ENCODE measurements around the gene SLC16A8. TPM values are rescaled to one million over a fixed set of nuclear protein-coding genes. Genes with fewer than 3 reads are reported as not detected.

Gene SLC16A8
- total and polyA plus RNA-seq, 9 donors: 0.39 to 0.52 TPM; not detected in 7

GRCh38 chr22:38110863-38111852 lies 27.2 kb upstream of the SLC16A8 start:
- no peaks in the 10 kb centered on the region for H3K4me1 ChIP-seq (ENCODE audit: insufficient read depth)
- H3K27me3 ChIP-seq: no peaks in the 10 kb centered on the region
- TF ChIP-seq EP300 (IDR thresholded peaks at IDR 0.05): no peak
- TF ChIP-seq POLR2A (IDR thresholded peaks at IDR 0.05): no peak
- no peak for TF ChIP-seq CTCF (IDR thresholded peaks at IDR 0.05)
- WGBS, 3 donors: 79 to 81% (median 80%) methylated on average over 30 of the region's 30 CpGs
- H3K4me3 ChIP-seq: no peak overlapping the region
- intact Hi-C loops (cut with DNase I): loop anchor here in 2 of 4 donors (5.0 to 10.0 kb wide), 2 partner anchors 56 to 241 kb away; partner anchors contain the start of gene PICK1 (in 1 of the 2)
- no peaks in the 10 kb centered on the region for H3K9me3 ChIP-seq
- DNase-seq: no peak
- no peak overlapping the region for H3K27ac ChIP-seq
- no peaks in the 10 kb centered on the region for H3K36me3 ChIP-seq

DNA sequence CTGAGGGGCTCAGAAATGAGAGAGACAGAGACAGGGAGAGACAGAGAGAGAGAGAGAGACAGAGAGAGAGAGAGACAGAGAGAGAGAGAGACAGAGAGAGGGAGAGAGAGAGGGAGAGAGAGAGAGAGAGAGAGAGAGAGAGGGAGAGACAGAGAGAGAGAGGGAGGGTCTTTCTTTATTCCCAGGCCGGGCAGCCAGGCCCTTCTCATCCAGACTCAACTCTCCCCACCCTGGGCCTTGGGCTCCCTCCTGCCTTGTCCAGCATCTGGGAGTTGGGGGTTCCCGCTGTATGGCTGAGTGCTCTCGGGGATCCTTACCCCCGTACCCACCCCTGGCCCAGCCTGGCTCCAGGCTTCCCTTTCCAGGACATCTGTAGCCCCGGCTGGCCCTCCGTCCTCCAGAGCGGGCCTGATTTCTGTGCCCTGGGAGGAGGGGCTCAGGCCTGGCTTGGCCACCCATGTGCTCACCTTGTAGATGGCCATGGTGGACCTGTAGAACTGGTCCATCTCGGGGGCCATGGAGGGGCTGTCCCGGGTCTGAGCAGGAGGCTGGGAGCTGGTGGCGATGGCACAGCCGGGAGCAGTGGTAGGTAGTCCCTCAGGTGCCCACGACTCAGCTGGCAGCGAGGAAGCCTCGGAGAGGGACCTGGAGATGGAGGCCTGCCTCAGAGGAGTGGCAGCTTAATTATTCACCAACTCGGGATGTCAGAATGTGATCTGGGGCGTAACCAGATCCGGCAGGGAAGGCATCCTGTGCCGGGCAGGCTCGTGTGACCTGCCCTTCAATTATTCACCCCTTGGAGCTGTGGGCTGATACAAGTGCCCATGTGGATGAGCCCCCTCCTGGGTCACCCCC lies 26.3 kb upstream of the SLC16A8 start, which contains the start of gene BAIAP2L2:
TSS of gene BAIAP2L2 (minus strand) at position 677 of the 855 bp plus-strand sequence. CDS start at position 518, 159 bp downstream.
- peak in 1 of 5 donors; percentile 16 for DNase-seq
- intact Hi-C loops (cut with DNase I): loop anchor here in 2 of 4 donors (5.0 to 10.0 kb wide), 2 partner anchors 55 to 242 kb away; partner anchors contain the start of gene PICK1 (in 1 of the 2)
- no peaks in the 10 kb centered on the region for H3K9me3 ChIP-seq
- H3K27ac ChIP-seq: no peak within 1 kb of the TSS
- 80 to 85% (median 85%) methylated on average over 18 to 19 of the region's 19 CpGs for WGBS, 3 donors
- H3K27me3 ChIP-seq: no peaks in the 10 kb centered on the region
- TF ChIP-seq POLR2A (IDR thresholded peaks at IDR 0.05) (no peak), EP300 (IDR thresholded peaks at IDR 0.05) (no peak), CTCF (IDR thresholded peaks at IDR 0.05) (no peak)
- H3K4me3 ChIP-seq: no peak within 1 kb of the TSS
- no peaks in the 10 kb centered on the region for H3K36me3 ChIP-seq
- H3K4me1 ChIP-seq (ENCODE audit: insufficient read depth): no peaks in the 10 kb centered on the region

DNA sequence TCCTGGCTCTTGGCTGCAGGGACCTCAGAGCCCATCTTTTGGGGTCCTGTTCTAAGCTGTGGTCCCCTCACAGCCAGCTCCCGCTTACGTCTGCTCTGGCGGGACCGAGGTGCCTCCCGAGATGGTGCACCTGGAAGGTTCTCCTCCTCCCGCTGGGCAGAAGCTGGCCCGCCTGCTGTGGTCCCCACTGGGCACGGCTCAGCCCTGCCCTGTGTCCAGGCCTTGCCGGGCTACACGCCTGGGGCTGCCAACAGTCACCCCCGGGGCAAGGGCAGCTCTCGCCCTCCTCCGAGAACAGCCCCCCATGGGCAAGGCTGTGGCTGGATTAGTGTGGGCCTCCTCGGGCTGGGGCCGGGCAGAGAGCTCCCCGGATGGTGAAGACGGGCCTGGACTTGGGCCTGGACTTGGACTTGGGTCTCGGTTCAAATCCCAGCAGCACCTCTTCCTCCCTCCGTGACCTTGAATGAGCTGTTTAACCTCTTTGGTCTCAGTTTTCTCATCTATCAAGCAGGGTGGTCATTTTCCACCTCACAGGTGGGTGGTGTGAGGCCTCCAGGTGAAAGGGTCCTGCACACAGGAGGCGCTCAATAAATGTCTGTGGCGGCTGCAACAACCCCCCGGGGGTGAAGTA lies 25.5 kb upstream of the SLC16A8 start:
- TF ChIP-seq EP300 (IDR thresholded peaks at IDR 0.05): no peak
- no peak for TF ChIP-seq POLR2A (IDR thresholded peaks at IDR 0.05)
- no peak for TF ChIP-seq CTCF (IDR thresholded peaks at IDR 0.05)
- intact Hi-C loops (cut with DNase I): loop anchor here in 2 of 4 donors (5.0 to 10.0 kb wide), 2 partner anchors 55 to 243 kb away; partner anchors contain the start of gene PICK1 (in 1 of the 2)
- H3K27me3 ChIP-seq: no peaks in the 10 kb centered on the region
- no peaks in the 10 kb centered on the region for H3K9me3 ChIP-seq
- peak in 1 of 5 donors; percentile 13 for DNase-seq
- H3K27ac ChIP-seq: no peak overlapping the region
- no peaks in the 10 kb centered on the region for H3K36me3 ChIP-seq
- 87 to 88% (median 87%) methylated on average over 22 of the region's 22 CpGs for WGBS, 3 donors
- H3K4me3 ChIP-seq: no peak overlapping the region
- H3K4me1 ChIP-seq (ENCODE audit: insufficient read depth): no peaks in the 10 kb centered on the region
